ENCODE measurements around the gene MYBL2. TPM values are rescaled to one million over a fixed set of nuclear protein-coding genes. Genes with fewer than 3 reads are reported as not detected.

MYBL2 gene
- total and polyA plus RNA-seq, 12 donors: 0.17 to 6.0 (median 1.0) TPM; not detected in 1

GRCh38 chr20:43722153-43722505 lies 55.2 kb downstream of the MYBL2 start:
- no peak overlapping the region for H3K27ac ChIP-seq
- no peak for DNase-seq
- TF ChIP-seq POLR2A (IDR thresholded peaks at IDR 0.05) (no peak), CTCF (IDR thresholded peaks at IDR 0.05) (no peak)
- WGBS, 4 donors: 63 to 79% (median 69%) methylated on average over 8 of the region's 8 CpGs
- H3K36me3 ChIP-seq (replicated peaks in 1 of 2): no peaks in the 10 kb centered on the region
- no peaks in the 10 kb centered on the region for H3K4me1 ChIP-seq (replicated peaks in 1 of 2)
- no peak overlapping the region for H3K4me3 ChIP-seq
- intact Hi-C loops (cut with DNase I): no loop called here
- no peaks in the 10 kb centered on the region for H3K27me3 ChIP-seq
- H3K9me3 ChIP-seq (replicated peaks in 1 of 3): no peaks in the 10 kb centered on the region

- WGBS, 4 donors: 65 to 68% (median 66%) methylated on average over 4 of the region's 4 CpGs
- H3K27ac ChIP-seq: no peak overlapping the region
- no peaks in the 10 kb centered on the region for H3K27me3 ChIP-seq
- H3K36me3 ChIP-seq (replicated peaks in 1 of 2): no peaks in the 10 kb centered on the region
- H3K9me3 ChIP-seq (replicated peaks in 1 of 3): no peaks in the 10 kb centered on the region
- no peak for DNase-seq
- intact Hi-C loops (cut with DNase I): no loop called here
- no peak for TF ChIP-seq CTCF (IDR thresholded peaks at IDR 0.05)
- TF ChIP-seq POLR2A (IDR thresholded peaks at IDR 0.05): no peak
- H3K4me1 ChIP-seq (replicated peaks in 1 of 2): no peaks in the 10 kb centered on the region
- no peak overlapping the region for H3K4me3 ChIP-seq
These were observed 56.3 kb downstream of the MYBL2 start for GRCh38 chr20:43723186-43723585.

- Histone ChIP-seq H3K9me3 (replicated peaks in 1 of 3) (no peaks in the 10 kb centered on the region), H3K4me3 (no peak overlapping the region), H3K4me1 (replicated peaks in 1 of 2) (no peaks in the 10 kb centered on the region), H3K36me3 (replicated peaks in 1 of 2) (no peaks in the 10 kb centered on the region), H3K27me3 (no peaks in the 10 kb centered on the region), H3K27ac (no peak overlapping the region)
- no peak for DNase-seq
- no peak for TF ChIP-seq CTCF (IDR thresholded peaks at IDR 0.05)
- no peak for TF ChIP-seq POLR2A (IDR thresholded peaks at IDR 0.05)
- WGBS, 4 donors: 74 to 90% (median 79%) methylated on average over 3 of the region's 3 CpGs
- intact Hi-C loops (cut with DNase I): no loop called here
These were observed 56.8 kb downstream of the MYBL2 start for GRCh38 chr20:43723735-43724134.

- TF ChIP-seq POLR2A (IDR thresholded peaks at IDR 0.05): no peak
- TF ChIP-seq CTCF (IDR thresholded peaks at IDR 0.05): no peak
- no peaks in the 10 kb centered on the region for H3K4me1 ChIP-seq (replicated peaks in 1 of 2)
- H3K4me3 ChIP-seq: no peak overlapping the region
- 81 to 89% (median 81%) methylated on average over 5 of the region's 5 CpGs for WGBS, 4 donors
- intact Hi-C loops (cut with DNase I): no loop called here
- H3K36me3 ChIP-seq (replicated peaks in 1 of 2): no peaks in the 10 kb centered on the region
- DNase-seq: no peak
- H3K9me3 ChIP-seq (replicated peaks in 1 of 3): no peaks in the 10 kb centered on the region
- H3K27ac ChIP-seq: no peak overlapping the region
- H3K27me3 ChIP-seq: no peaks in the 10 kb centered on the region
These were observed 57.5 kb downstream of the MYBL2 start for GRCh38 chr20:43724383-43724782.

Measured in adrenal gland (tissue), 12 donors.